ENCODE measurements around the gene CCDC192.
A peak's percentile ranks its signal among the peaks of the same experiment; 100 is the strongest.

CCDC192 gene

DNA sequence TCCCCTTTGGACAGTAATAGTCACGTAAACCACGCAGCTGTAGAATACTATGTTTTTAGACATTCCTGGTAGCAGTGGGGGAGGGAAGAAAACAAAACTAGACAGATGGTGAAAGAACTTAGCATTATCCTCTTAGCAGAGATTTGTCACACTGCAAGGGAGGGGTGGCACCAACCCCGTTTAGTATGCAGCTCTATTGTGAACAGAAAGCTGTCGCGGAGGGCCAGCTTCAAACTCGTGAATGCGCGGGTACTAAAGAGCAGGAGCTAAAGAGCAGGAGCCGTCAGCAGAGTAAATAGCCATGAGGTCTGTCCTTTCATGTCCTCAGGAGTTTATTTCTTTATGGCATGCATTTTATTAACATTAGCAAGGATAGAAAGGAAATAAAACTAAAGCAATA is 238.5 kb downstream of the CCDC192 start:
- FAIRE-seq (no peak), DNase-seq (ENCODE audit: insufficient read length, low spot score) (no peak)
- TF ChIP-seq POU2F2 (IDR thresholded peaks at IDR 0.05; ENCODE audit: low read depth, low read length) (no peak), TAF1 (IDR thresholded peaks at IDR 0.05; ENCODE audit: low read depth, low read length) (no peak), PAX5 (IDR thresholded peaks at IDR 0.05; ENCODE audit: insufficient read depth, low read length, severe bottlenecking) (no peak), POLR2AphosphoS5 (IDR thresholded peaks at IDR 0.05; ENCODE audit: low read depth, low read length) (no peak), POLR2A (IDR thresholded peaks at IDR 0.05; ENCODE audit: low read depth, low read length) (no peak), SPI1 (IDR thresholded peaks at IDR 0.05; ENCODE audit: low read depth, low read length) (no peak)

DNA sequence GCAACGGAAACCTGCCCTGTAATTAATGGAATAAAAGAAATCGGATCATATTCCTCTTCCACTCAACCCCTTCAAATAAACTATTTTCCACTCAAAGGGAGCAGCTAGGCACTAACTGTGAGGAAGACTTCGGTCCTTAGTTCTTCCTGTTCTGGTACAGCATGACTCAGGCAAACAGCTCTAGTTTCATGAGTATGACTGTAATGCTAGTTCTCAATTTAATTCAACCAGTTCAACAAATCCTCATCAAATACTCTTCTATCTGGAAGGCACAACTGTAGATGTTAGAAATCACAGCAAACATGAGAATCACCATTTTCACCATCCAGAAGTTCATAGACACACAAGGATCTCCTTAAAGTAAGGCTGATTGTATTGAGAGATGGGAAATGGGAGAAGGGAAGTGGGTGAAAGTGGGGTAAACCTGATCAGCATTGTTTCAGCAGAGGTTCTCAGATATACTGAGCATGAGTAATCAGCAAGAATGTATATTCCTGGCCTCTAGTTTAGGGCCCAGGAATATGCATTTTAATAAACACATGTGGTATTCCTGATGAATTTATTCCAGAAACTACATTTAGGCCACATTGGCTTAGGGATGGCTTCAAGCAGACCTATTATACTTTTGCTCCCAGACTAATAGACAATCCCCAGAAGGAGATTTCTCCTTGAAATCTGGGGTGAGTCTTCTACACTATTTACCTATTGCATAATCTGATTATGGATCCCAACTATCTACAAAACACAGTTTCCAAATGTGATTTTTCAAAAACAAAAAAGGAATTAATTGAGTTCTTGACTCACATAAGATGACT is 239.3 kb downstream of the CCDC192 start:
- TF ChIP-seq SPI1 (IDR thresholded peaks at IDR 0.05; ENCODE audit: low read depth, low read length): peak; percentile 63
- TF ChIP-seq POU2F2 (IDR thresholded peaks at IDR 0.05; ENCODE audit: low read depth, low read length): no peak
- DNase-seq (ENCODE audit: insufficient read length, low spot score) (no peak), FAIRE-seq (peak; percentile 82)

DNA sequence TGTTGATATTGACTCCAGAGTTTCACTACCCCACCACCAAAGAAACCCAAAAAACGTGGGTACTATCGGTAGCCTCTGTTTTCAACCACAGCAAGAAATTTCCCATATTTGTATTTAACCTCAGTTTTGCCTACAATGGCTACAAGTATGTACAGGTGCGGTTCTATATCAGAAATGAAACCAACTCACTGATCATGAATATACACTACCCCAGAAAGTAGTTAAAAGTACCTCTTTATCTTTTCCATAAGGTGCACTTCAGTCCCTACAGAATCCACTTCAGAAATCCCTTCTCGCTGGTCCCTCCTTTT is 239.8 kb downstream of the CCDC192 start:
- TF ChIP-seq POLR2AphosphoS5 (IDR thresholded peaks at IDR 0.05; ENCODE audit: low read depth, low read length) (no peak), POU2F2 (IDR thresholded peaks at IDR 0.05; ENCODE audit: low read depth, low read length) (no peak), SPI1 (IDR thresholded peaks at IDR 0.05; ENCODE audit: low read depth, low read length) (no peak), POLR2A (IDR thresholded peaks at IDR 0.05; ENCODE audit: low read depth, low read length) (no peak), PAX5 (IDR thresholded peaks at IDR 0.05; ENCODE audit: insufficient read depth, low read length, severe bottlenecking) (no peak), TAF1 (IDR thresholded peaks at IDR 0.05; ENCODE audit: low read depth, low read length) (no peak)
- DNase-seq (ENCODE audit: insufficient read length, low spot score): no peak
- no peak for FAIRE-seq

DNA sequence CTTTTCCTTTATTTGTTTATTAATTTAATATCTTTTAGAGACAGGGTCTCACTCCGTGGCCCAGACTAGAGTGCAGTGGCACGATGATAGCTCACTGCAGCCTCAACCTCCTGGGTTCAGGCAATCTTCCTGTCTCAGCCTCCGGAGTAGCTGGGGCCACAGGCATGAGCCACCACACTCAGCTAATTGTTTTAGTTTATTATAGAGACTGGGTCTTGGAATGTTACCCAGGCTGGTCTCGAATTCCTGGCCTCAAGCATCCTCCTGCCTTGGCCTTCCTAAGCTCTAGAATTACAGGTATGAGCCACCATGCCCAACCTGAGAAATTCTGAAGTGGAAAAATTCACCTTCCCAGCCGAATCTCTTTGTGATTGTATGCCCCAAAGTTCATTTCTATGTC is 240.9 kb downstream of the CCDC192 start:
- FAIRE-seq (no peak), DNase-seq (ENCODE audit: insufficient read length, low spot score) (no peak)
- no peak for TF ChIP-seq POLR2AphosphoS5 (IDR thresholded peaks at IDR 0.05; ENCODE audit: low read depth, low read length)
- no peak for TF ChIP-seq SPI1 (IDR thresholded peaks at IDR 0.05; ENCODE audit: low read depth, low read length)
- no peak for TF ChIP-seq PAX5 (IDR thresholded peaks at IDR 0.05; ENCODE audit: insufficient read depth, low read length, severe bottlenecking)
- no peak for TF ChIP-seq POU2F2 (IDR thresholded peaks at IDR 0.05; ENCODE audit: low read depth, low read length)
- no peak for TF ChIP-seq TAF1 (IDR thresholded peaks at IDR 0.05; ENCODE audit: low read depth, low read length)
- TF ChIP-seq POLR2A (IDR thresholded peaks at IDR 0.05; ENCODE audit: low read depth, low read length): no peak

DNA sequence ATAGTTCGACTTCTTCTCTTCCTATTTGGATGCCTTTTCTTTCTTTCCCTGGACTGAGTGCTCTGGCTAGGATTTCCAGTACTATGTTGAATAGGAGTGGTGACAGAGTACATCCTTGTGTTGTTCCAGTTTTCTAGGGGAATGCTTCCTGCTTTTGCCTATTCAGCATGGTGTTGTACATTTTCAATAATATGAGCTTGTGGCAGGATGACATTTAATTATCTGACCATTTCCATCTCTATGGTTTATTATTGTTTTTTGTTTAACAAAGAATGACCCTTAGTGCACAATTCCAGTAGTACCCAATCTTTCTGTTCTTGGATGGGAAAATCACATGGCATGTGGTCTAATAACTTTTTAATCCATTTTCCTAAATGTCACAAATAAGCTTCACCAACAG is 244.8 kb downstream of the CCDC192 start:
- DNase-seq (ENCODE audit: insufficient read length, low spot score) (no peak), FAIRE-seq (no peak)
- TF ChIP-seq POU2F2 (IDR thresholded peaks at IDR 0.05; ENCODE audit: low read depth, low read length): no peak

DNA sequence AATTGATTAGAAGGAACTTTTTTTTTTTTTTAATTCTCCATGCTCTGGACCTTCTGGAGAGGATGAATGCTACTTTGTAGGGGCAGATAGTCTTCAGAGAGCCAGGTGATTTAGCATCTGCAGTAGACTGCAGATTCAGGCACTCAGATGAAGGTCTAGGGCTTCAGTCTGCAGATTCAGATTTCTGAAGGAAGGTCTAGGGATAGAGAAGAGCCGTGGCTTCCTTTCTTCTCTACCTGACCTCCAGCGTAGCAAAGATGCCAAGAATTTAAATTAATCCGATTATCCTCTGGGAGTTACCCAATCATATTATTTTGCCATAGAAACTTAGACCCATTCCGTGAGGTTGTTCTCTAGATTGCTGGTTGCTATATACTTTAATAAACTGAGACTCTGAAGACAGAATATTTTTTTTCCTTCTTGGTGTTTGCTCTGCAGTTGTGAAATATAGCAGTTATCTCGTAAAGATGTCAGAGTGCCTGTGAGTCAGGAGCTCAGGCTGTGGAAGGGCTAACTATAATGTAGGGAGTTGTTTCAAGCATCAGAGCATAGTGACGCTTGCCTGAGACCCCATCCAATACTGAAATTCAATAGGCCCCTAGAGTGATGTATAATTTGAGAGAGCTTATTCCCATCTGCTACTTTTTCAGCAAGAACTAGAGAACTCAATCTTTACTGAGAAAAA is 247.7 kb downstream of the CCDC192 start:
- DNase-seq (ENCODE audit: insufficient read length, low spot score) (no peak), FAIRE-seq (no peak)
- TF ChIP-seq PAX5 (IDR thresholded peaks at IDR 0.05; ENCODE audit: insufficient read depth, low read length, severe bottlenecking): no peak
- no peak for TF ChIP-seq POU2F2 (IDR thresholded peaks at IDR 0.05; ENCODE audit: low read depth, low read length)
- no peak for TF ChIP-seq POLR2AphosphoS5 (IDR thresholded peaks at IDR 0.05; ENCODE audit: low read depth, low read length)
- no peak for TF ChIP-seq TAF1 (IDR thresholded peaks at IDR 0.05; ENCODE audit: low read depth, low read length)
- no peak for TF ChIP-seq POLR2A (IDR thresholded peaks at IDR 0.05; ENCODE audit: low read depth, low read length)
- no peak for TF ChIP-seq SPI1 (IDR thresholded peaks at IDR 0.05; ENCODE audit: low read depth, low read length)

DNA sequence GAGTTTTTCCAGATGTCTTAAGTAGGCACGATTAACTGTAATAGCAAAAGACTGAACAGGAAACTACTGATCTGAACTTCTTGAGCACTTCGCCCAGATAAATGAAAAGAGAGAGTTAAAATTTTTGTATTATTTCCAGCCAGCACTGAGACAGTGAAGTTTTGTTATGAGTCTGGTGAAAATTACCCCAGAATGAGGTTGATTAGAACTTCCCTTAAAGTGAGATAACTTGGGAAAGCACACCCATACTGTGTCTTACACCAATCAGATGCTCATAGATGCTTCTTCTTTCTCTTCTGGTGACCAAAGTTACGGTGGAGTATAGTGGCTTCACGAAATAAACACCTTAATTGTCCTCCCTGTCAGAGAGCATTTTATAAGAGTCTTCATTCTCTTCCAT is 248.6 kb downstream of the CCDC192 start:
- DNase-seq (ENCODE audit: insufficient read length, low spot score) (no peak), FAIRE-seq (no peak)
- TF ChIP-seq SPI1 (IDR thresholded peaks at IDR 0.05; ENCODE audit: low read depth, low read length): no peak
- no peak for TF ChIP-seq PAX5 (IDR thresholded peaks at IDR 0.05; ENCODE audit: insufficient read depth, low read length, severe bottlenecking)
- no peak for TF ChIP-seq POU2F2 (IDR thresholded peaks at IDR 0.05; ENCODE audit: low read depth, low read length)
- TF ChIP-seq POLR2A (IDR thresholded peaks at IDR 0.05; ENCODE audit: low read depth, low read length): no peak
- no peak for TF ChIP-seq TAF1 (IDR thresholded peaks at IDR 0.05; ENCODE audit: low read depth, low read length)
- TF ChIP-seq POLR2AphosphoS5 (IDR thresholded peaks at IDR 0.05; ENCODE audit: low read depth, low read length): no peak

DNA sequence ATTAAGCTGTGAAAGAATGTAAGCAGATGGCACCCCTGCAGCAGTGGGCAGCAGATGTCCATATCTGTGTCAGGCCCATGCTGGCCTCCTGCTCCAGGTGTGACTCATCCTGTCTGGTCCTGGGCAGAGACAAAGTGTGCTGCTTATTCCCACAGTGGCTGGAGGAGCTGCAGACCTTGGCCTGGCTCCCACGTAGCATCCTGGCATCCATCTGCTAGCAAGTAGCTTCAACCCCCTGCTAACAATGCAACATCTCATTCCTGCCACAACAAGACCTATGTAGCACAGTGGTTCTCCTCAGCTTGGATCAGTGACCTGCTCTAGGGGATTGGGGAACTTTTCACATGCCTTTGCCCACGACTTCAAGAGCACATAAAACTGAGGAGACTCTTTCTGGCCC is 254.0 kb downstream of the CCDC192 start:
- DNase-seq (ENCODE audit: insufficient read length, low spot score): no peak
- FAIRE-seq: no peak
- TF ChIP-seq POU2F2 (IDR thresholded peaks at IDR 0.05; ENCODE audit: low read depth, low read length) (no peak), PAX5 (IDR thresholded peaks at IDR 0.05; ENCODE audit: insufficient read depth, low read length, severe bottlenecking) (no peak), POLR2AphosphoS5 (IDR thresholded peaks at IDR 0.05; ENCODE audit: low read depth, low read length) (no peak)

DNA sequence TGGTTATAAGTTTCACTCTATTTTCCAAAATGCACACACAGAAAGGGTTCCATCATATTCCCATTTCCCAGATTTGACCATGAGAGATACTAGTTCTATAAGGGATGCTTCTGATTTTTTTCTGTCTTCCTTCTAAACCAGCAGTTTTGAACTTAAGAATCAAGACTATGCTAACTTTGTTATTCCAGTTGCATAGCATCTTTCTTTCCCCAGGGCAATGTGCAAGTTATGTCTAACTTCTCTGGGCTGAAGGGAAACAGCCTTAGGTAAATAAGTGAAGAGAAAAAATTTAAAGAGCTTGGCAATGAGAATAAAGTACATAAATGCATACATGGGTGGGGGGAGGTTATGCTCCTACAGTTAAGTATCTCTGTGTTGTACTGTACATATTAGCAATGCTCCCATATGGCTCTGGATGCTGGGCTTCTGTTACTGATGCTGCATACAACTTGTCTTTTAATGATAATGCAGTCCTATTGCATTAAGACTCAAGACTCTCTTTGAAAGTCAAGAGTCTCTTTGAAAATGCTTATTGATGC is 254.6 kb downstream of the CCDC192 start:
- TF ChIP-seq TAF1 (IDR thresholded peaks at IDR 0.05; ENCODE audit: low read depth, low read length) (no peak), POU2F2 (IDR thresholded peaks at IDR 0.05; ENCODE audit: low read depth, low read length) (no peak), POLR2AphosphoS5 (IDR thresholded peaks at IDR 0.05; ENCODE audit: low read depth, low read length) (no peak), SPI1 (IDR thresholded peaks at IDR 0.05; ENCODE audit: low read depth, low read length) (no peak), POLR2A (IDR thresholded peaks at IDR 0.05; ENCODE audit: low read depth, low read length) (no peak), PAX5 (IDR thresholded peaks at IDR 0.05; ENCODE audit: insufficient read depth, low read length, severe bottlenecking) (no peak)
- DNase-seq (ENCODE audit: insufficient read length, low spot score) (no peak), FAIRE-seq (no peak)
